HG02571 (cell line): Measurements from ENCODE around the gene PPP1R16B.

Source experiments
- ATAC-seq: cut with Tn5 transposase; IDR thresholded peaks from one replicate; pipeline ENCODE4 v1.9.1; 2021; ENCODE audit warnings: mild to moderate bottlenecking, moderate library complexity; ENCODE audit not compliant: unreplicated experiment

Gene PPP1R16B

GRCh38 chr20:38927902-38928578 is 122.5 kb downstream of the PPP1R16B start:
- ATAC-seq: no peak

GRCh38 chr20:38930242-38930569 is 124.7 kb downstream of the PPP1R16B start:
- no peak for ATAC-seq

- no peak for ATAC-seq
Measured at GRCh38 chr20:38931984-38932383, 126.5 kb downstream of the PPP1R16B start.

GRCh38 chr20:38932457-38933120 is 127.1 kb downstream of the PPP1R16B start:
- no peak for ATAC-seq

- ATAC-seq: no peak
Measured at GRCh38 chr20:38934530-38934929, 129.0 kb downstream of the PPP1R16B start.

- no peak for ATAC-seq
Measured at GRCh38 chr20:38935285-38935684, 129.8 kb downstream of the PPP1R16B start.

- no peak for ATAC-seq
Measured at GRCh38 chr20:38935967-38936407, 130.5 kb downstream of the PPP1R16B start.

- ATAC-seq: no peak
Measured at GRCh38 chr20:38937000-38937399, 131.5 kb downstream of the PPP1R16B start.

- ATAC-seq: no peak
Measured at GRCh38 chr20:38937978-38938473, 132.5 kb downstream of the PPP1R16B start.

GRCh38 chr20:38939686-38940085 is 134.2 kb downstream of the PPP1R16B start:
- no peak for ATAC-seq

- ATAC-seq: no peak
Measured at GRCh38 chr20:38940644-38941043, 135.1 kb downstream of the PPP1R16B start.

GRCh38 chr20:38941726-38942389 is 136.4 kb downstream of the PPP1R16B start:
- no peak for ATAC-seq

GRCh38 chr20:38945012-38945411 is 139.5 kb downstream of the PPP1R16B start:
- ATAC-seq: no peak

- ATAC-seq: no peak
Measured at GRCh38 chr20:38946836-38947235, 141.3 kb downstream of the PPP1R16B start.

GRCh38 chr20:38947931-38948362 is 142.4 kb downstream of the PPP1R16B start:
- ATAC-seq: no peak

GRCh38 chr20:38950254-38950653 is 144.8 kb downstream of the PPP1R16B start:
- ATAC-seq: no peak

- ATAC-seq: no peak
Measured at GRCh38 chr20:38951611-38952010, 146.1 kb downstream of the PPP1R16B start.

GRCh38 chr20:38952153-38952552 is 146.7 kb downstream of the PPP1R16B start:
- no peak for ATAC-seq

GRCh38 chr20:38953630-38954340 is 148.3 kb downstream of the PPP1R16B start:
- no peak for ATAC-seq

- no peak for ATAC-seq
Measured at GRCh38 chr20:38957235-38957876, 151.9 kb downstream of the PPP1R16B start.
